Stromal cell of bone marrow (primary cell): ENCODE measurements around the gene SRGAP2C.
"Not testable (repeated sequence)": the region's sequence is repeated elsewhere in the genome, so short reads cannot be mapped to it uniquely, and the experiment has no call there.

ENCODE experiments used
- DNase-seq: peaks from one replicate; pipeline ENCODE4 v3.0.0-alpha.2; 2012; ENCODE audit warnings: low read depth

The SRGAP2C gene

GRCh38 chr1:121280699-121281317 is 96.0 kb downstream of the SRGAP2C start:
- DNase-seq: not testable (repeated sequence)

GRCh38 chr1:121281480-121281879 is 96.7 kb downstream of the SRGAP2C start:
- DNase-seq: not testable (repeated sequence)

GRCh38 chr1:121283587-121284180 is 98.9 kb downstream of the SRGAP2C start:
- DNase-seq: peak; percentile 0

GRCh38 chr1:121292590-121292989 is 107.8 kb downstream of the SRGAP2C start:
- DNase-seq: not testable (repeated sequence)

- not testable (repeated sequence) for DNase-seq
Measured at GRCh38 chr1:121293263-121294204, 108.8 kb downstream of the SRGAP2C start.

- DNase-seq: not testable (repeated sequence)
Measured at GRCh38 chr1:121294205-121294570, 109.4 kb downstream of the SRGAP2C start.

- not testable (repeated sequence) for DNase-seq
Measured at GRCh38 chr1:121296563-121296962, 111.8 kb downstream of the SRGAP2C start.

- not testable (repeated sequence) for DNase-seq
Measured at GRCh38 chr1:121298529-121298928, 113.8 kb downstream of the SRGAP2C start.

- DNase-seq: not testable (repeated sequence)
Measured at GRCh38 chr1:121299514-121300149, 114.9 kb downstream of the SRGAP2C start.

GRCh38 chr1:121301876-121302275 is 117.1 kb downstream of the SRGAP2C start:
- DNase-seq: not testable (repeated sequence)

GRCh38 chr1:121307759-121308158 is 123.0 kb downstream of the SRGAP2C start:
- DNase-seq: not testable (repeated sequence)

- DNase-seq: not testable (repeated sequence)
Measured at GRCh38 chr1:121315509-121315908, 130.7 kb downstream of the SRGAP2C start.

- DNase-seq: not testable (repeated sequence)
Measured at GRCh38 chr1:121316081-121316480, 131.3 kb downstream of the SRGAP2C start.

- DNase-seq: not testable (repeated sequence)
Measured at GRCh38 chr1:121317491-121318468, 133.0 kb downstream of the SRGAP2C start.

GRCh38 chr1:121318687-121319086 is 133.9 kb downstream of the SRGAP2C start:
- not testable (repeated sequence) for DNase-seq

- not testable (repeated sequence) for DNase-seq
Measured at GRCh38 chr1:121321660-121322059, 136.9 kb downstream of the SRGAP2C start.

- DNase-seq: not testable (repeated sequence)
Measured at GRCh38 chr1:121324726-121325125, 140.0 kb downstream of the SRGAP2C start.

GRCh38 chr1:121332141-121332540 is 147.4 kb downstream of the SRGAP2C start:
- not testable (repeated sequence) for DNase-seq

GRCh38 chr1:121332599-121333562 is 148.1 kb downstream of the SRGAP2C start:
- not testable (repeated sequence) for DNase-seq

- not testable (repeated sequence) for DNase-seq
Measured at GRCh38 chr1:121337958-121338357, 153.2 kb downstream of the SRGAP2C start.
